HL-60/S4 treated with retinoic acid at 250 ng/mL for 4 days and 3 days (cell line): ENCODE data around the gene PODXL.
"Not testable (repeated sequence)": the region's sequence is repeated elsewhere in the genome, so short reads cannot be mapped to it uniquely, and the experiment has no call there.

Experiments used
- in situ Hi-C: fragments of 300-500 bp; cut with MboI; formaldehyde crosslinking; loops from 2 replicates; pipeline ENCODE4 v1.7.0; 2022; ENCODE audit warnings: low sequenced_read_pairs

Gene PODXL

GRCh38 chr7:131495669-131496498 lies 60.5 kb downstream of the PODXL start:
- in situ Hi-C loops, result no loop called here

- in situ Hi-C loops, result no loop called here
Measured at GRCh38 chr7:131494182-131494581, 62.2 kb downstream of the PODXL start.

- in situ Hi-C loops, result no loop called here
Measured at GRCh38 chr7:131493581-131493980, 62.8 kb downstream of the PODXL start.

GRCh38 chr7:131493081-131493480 lies 63.3 kb downstream of the PODXL start:
- in situ Hi-C loops, result no loop called here

- in situ Hi-C loops, result no loop called here
Measured at GRCh38 chr7:131489881-131490280, 66.5 kb downstream of the PODXL start.

- in situ Hi-C loops, result no loop called here
Measured at GRCh38 chr7:131489196-131489595, 67.2 kb downstream of the PODXL start.

- in situ Hi-C loops, result no loop called here
Measured at GRCh38 chr7:131488361-131488760, 68.1 kb downstream of the PODXL start.

GRCh38 chr7:131487217-131487616 lies 69.2 kb downstream of the PODXL start:
- in situ Hi-C loops, result no loop called here

- in situ Hi-C loops, result no loop called here
Measured at GRCh38 chr7:131486346-131486745, 70.1 kb downstream of the PODXL start.

- in situ Hi-C loops, result no loop called here
Measured at GRCh38 chr7:131483586-131483985, 72.8 kb downstream of the PODXL start.

- in situ Hi-C loops, result no loop called here
Measured at GRCh38 chr7:131482800-131483199, 73.6 kb downstream of the PODXL start.

- in situ Hi-C loops, result no loop called here
Measured at GRCh38 chr7:131480384-131481315, 75.8 kb downstream of the PODXL start.

GRCh38 chr7:131476740-131477139 lies 79.7 kb downstream of the PODXL start:
- in situ Hi-C loops, result no loop called here

GRCh38 chr7:131471250-131472004 lies 85.0 kb downstream of the PODXL start:
- in situ Hi-C loops, result no loop called here

GRCh38 chr7:131467788-131468187 lies 88.6 kb downstream of the PODXL start:
- in situ Hi-C loops, result no loop called here

GRCh38 chr7:131466735-131467365 lies 89.6 kb downstream of the PODXL start:
- in situ Hi-C loops, result no loop called here

GRCh38 chr7:131462715-131463114 lies 93.7 kb downstream of the PODXL start:
- in situ Hi-C loops, result not testable (repeated sequence)

GRCh38 chr7:131462059-131462458 lies 94.4 kb downstream of the PODXL start:
- in situ Hi-C loops, result no loop called here

- in situ Hi-C loops, result no loop called here
Measured at GRCh38 chr7:131459256-131459655, 97.2 kb downstream of the PODXL start.

- in situ Hi-C loops, result no loop called here
Measured at GRCh38 chr7:131456338-131456737, 100.1 kb downstream of the PODXL start.

- in situ Hi-C loops, result no loop called here
Measured at GRCh38 chr7:131455546-131455945, 100.9 kb downstream of the PODXL start.
